ENCODE results near the gene HS3ST4. TPM values are rescaled to one million over a fixed set of nuclear protein-coding genes. Genes with fewer than 3 reads are reported as not detected.

HS3ST4 gene
- total RNA-seq, 2 donors from 2014 or later: not detected

DNA sequence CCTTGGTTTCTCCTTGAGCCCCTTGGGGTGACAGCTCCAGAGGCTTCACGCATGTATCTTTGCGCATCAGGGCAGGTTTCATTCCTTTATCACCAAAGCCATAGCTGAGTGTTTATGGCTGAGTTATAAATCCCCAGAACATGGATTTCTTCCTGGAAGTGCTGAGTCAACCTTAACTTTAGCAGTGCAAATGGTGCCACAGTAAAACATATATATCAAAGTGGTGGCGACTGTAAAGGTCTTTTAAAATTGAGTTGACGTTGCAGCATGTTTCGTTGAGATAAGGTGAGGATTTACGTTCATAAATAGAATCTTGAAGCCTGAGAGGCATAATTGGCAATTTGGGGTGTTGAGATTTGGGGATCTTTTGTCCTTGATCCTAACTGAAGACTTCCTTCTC is 214.1 kb downstream of the HS3ST4 start:
- H3K27me3 ChIP-seq: no peaks in the 10 kb centered on the region
- no peaks in the 10 kb centered on the region for H3K4me1 ChIP-seq
- no peak overlapping the region for H3K27ac ChIP-seq
- no peak for DNase-seq
- H3K9me3 ChIP-seq: no peaks in the 10 kb centered on the region
- H3K36me3 ChIP-seq: no peaks in the 10 kb centered on the region
- no peak for TF ChIP-seq CTCF (IDR thresholded peaks at IDR 0.05)
- H3K9ac ChIP-seq (ENCODE audit: low read depth in 2 of 2, low read length in 2 of 2): no peak overlapping the region
- intact Hi-C loops (cut with DNase I): no loop called here
- no peak overlapping the region for H3K4me3 ChIP-seq

- Histone ChIP-seq H3K9me3 (no peaks in the 10 kb centered on the region), H3K36me3 (no peaks in the 10 kb centered on the region), H3K4me1 (no peaks in the 10 kb centered on the region), H3K4me3 (no peak overlapping the region), H3K27me3 (no peaks in the 10 kb centered on the region), H3K27ac (no peak overlapping the region), H3K9ac (ENCODE audit: low read depth in 2 of 2, low read length in 2 of 2) (no peak overlapping the region)
- intact Hi-C loops (cut with DNase I): no loop called here
- TF ChIP-seq CTCF (IDR thresholded peaks at IDR 0.05): no peak
- DNase-seq: no peak
These were observed 219.2 kb downstream of the HS3ST4 start for GRCh38 chr16:25910971-25911370.

DNA sequence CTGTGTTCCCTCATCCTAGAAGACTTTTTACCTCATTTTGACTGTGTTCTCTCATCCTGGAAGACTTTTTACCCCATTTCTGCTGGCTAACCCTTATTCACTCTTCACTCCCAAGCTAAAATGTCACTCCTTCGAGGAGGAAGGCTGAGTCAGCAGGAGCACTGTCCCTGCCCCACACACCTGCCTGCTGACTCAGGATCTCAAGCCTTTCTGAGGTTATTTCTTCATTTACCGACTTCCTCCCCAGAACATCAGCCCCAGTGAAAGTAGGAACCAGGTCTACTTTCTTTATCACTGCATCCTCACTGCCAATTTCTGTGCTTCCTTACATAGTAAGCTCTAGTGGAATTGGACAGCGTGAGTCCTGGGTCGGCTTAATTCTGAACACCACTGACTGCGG is 220.6 kb downstream of the HS3ST4 start:
- H3K9ac ChIP-seq (ENCODE audit: low read depth in 2 of 2, low read length in 2 of 2): no peak overlapping the region
- no peak for TF ChIP-seq CTCF (IDR thresholded peaks at IDR 0.05)
- no peak for DNase-seq
- H3K9me3 ChIP-seq: no peaks in the 10 kb centered on the region
- no peak overlapping the region for H3K27ac ChIP-seq
- H3K4me3 ChIP-seq: no peak overlapping the region
- H3K36me3 ChIP-seq: no peaks in the 10 kb centered on the region
- H3K4me1 ChIP-seq: no peaks in the 10 kb centered on the region
- H3K27me3 ChIP-seq: no peaks in the 10 kb centered on the region
- intact Hi-C loops (cut with DNase I): no loop called here

GRCh38 chr16:25914357-25914962 is 222.7 kb downstream of the HS3ST4 start:
- TF ChIP-seq CTCF (IDR thresholded peaks at IDR 0.05): no peak
- Histone ChIP-seq H3K9ac (ENCODE audit: low read depth in 2 of 2, low read length in 2 of 2) (no peak overlapping the region), H3K36me3 (no peaks in the 10 kb centered on the region), H3K4me3 (no peak overlapping the region), H3K27ac (no peak overlapping the region), H3K4me1 (no peaks in the 10 kb centered on the region), H3K27me3 (no peaks in the 10 kb centered on the region), H3K9me3 (no peaks in the 10 kb centered on the region)
- DNase-seq: no peak
- intact Hi-C loops (cut with DNase I): no loop called here

DNA sequence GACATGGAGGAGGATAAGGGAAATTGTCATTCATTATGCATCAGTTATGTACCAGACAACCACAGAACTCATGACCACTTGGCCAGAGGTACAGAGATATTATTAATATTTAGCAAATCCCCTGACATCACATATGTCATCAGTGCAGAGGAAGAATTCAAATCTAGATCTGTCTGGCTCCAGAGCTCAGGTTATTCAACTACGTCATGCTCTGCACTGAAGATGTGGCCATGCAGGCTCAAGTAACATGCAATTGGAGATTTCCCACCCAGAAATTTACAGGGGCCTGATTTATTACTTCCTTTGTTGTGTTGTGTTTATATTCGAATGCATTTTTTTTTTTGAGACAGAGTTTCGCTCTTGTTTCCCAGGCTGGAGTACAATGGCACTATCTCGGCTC is 224.3 kb downstream of the HS3ST4 start:
- intact Hi-C loops (cut with DNase I): no loop called here
- DNase-seq: no peak
- no peaks in the 10 kb centered on the region for H3K9me3 ChIP-seq
- H3K4me1 ChIP-seq: no peaks in the 10 kb centered on the region
- no peaks in the 10 kb centered on the region for H3K36me3 ChIP-seq
- H3K9ac ChIP-seq (ENCODE audit: low read depth in 2 of 2, low read length in 2 of 2): no peak overlapping the region
- TF ChIP-seq CTCF (IDR thresholded peaks at IDR 0.05): no peak
- no peak overlapping the region for H3K27ac ChIP-seq
- no peak overlapping the region for H3K4me3 ChIP-seq
- H3K27me3 ChIP-seq: no peaks in the 10 kb centered on the region
